Activated CD4-positive, alpha-beta memory T cell treated with anti-CD3 and anti-CD28 coated beads, Interleukin-2, amount 10 ng/mL, durations not matched to agents 7 days and 5 days (primary cell): ENCODE data around the gene ANTXR1. TPM values are rescaled to one million over a fixed set of nuclear protein-coding genes. Genes with fewer than 3 reads are reported as not detected.

ENCODE experiments used
- CTCF ChIA-PET: fragments of 350-600 bp; sonication (Branson Sonifier 250); formaldehyde crosslinking; loops from one replicate; lab custom pipeline; 2021; ENCODE audit warnings: antibody characterized with exemption, inconsistent platforms; lab: Charles Lee
- POLR2A ChIA-PET: fragments of 350-600 bp; sonication (Branson Sonifier 250); formaldehyde crosslinking; loops from one replicate; lab custom pipeline; 2021; ENCODE audit warnings: antibody characterized with exemption; lab: Charles Lee
- DNase-seq: peaks from one replicate; pipeline ENCODE4 v3.0.0-alpha.2; 2020
- H3K27ac Mint-ChIP-seq: one replicate; pipeline ENCODE4 v1.8.0; 2021; ENCODE audit warnings: mild to moderate bottlenecking, mixed read lengths
- H3K27me3 Mint-ChIP-seq: one replicate; pipeline ENCODE4 v1.8.0; 2021; ENCODE audit warnings: mixed read lengths
- H3K36me3 Mint-ChIP-seq: one replicate; pipeline ENCODE4 v1.8.0; 2021; ENCODE audit warnings: low read depth, mixed read lengths
- H3K4me1 Mint-ChIP-seq: one replicate; pipeline ENCODE4 v1.8.0; 2021; ENCODE audit warnings: mixed read lengths
- H3K4me3 Mint-ChIP-seq: one replicate; pipeline ENCODE4 v1.8.0; 2021; ENCODE audit warnings: mild to moderate bottlenecking, mixed read lengths
- H3K9me3 Mint-ChIP-seq: one replicate; pipeline ENCODE4 v1.8.0; 2021; ENCODE audit warnings: mixed read lengths
- total RNA-seq, 2 experiments: library from RNA; stranded (reverse); gene quantifications; one replicate each; pipeline ENCODE4 v1.2.3, GENCODE V29; 2021

The ANTXR1 gene
- total RNA-seq, 2 experiments from 2014 or later: not detected

GRCh38 chr2:69269330-69269729 is 256.4 kb downstream of the ANTXR1 start:
- no peak for DNase-seq
- H3K36me3 Mint-ChIP-seq: no peaks in the 10 kb centered on the region
- peaks cover 36% of the 10 kb centered on the region for H3K27me3 Mint-ChIP-seq
- H3K27ac Mint-ChIP-seq: no peak overlapping the region
- H3K4me1 Mint-ChIP-seq: no peaks in the 10 kb centered on the region
- H3K9me3 Mint-ChIP-seq: no peaks in the 10 kb centered on the region
- ChIA-PET CTCF (no interaction called here), POLR2A (no interaction called here)
- no peak overlapping the region for H3K4me3 Mint-ChIP-seq

DNA sequence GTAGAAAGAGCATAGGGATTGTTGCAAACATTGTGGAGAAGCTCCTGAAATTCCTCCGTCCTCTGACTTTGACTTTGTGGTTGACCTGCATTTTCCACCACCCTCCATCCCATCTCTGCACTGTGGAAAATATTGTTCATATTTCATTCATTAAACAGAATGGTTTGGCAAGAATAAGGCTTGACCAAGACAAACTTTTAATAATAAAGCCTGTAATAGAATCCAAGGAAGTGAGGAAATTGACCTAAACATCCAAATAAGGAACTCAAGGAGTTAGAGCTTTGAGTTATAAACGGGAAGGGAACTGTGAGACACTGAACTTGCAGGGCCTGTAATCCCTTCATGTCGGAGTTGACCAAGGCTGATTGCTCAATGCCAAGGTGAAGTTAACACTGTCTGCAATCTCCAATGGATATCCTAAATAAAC is 258.9 kb downstream of the ANTXR1 start:
- Mint-ChIP-seq H3K36me3 (no peaks in the 10 kb centered on the region), H3K4me3 (no peak overlapping the region), H3K27ac (no peak overlapping the region), H3K9me3 (no peaks in the 10 kb centered on the region), H3K27me3 (peaks cover 46% of the 10 kb centered on the region), H3K4me1 (no peaks in the 10 kb centered on the region)
- ChIA-PET POLR2A (no interaction called here), CTCF (no interaction called here)
- DNase-seq: no peak

DNA sequence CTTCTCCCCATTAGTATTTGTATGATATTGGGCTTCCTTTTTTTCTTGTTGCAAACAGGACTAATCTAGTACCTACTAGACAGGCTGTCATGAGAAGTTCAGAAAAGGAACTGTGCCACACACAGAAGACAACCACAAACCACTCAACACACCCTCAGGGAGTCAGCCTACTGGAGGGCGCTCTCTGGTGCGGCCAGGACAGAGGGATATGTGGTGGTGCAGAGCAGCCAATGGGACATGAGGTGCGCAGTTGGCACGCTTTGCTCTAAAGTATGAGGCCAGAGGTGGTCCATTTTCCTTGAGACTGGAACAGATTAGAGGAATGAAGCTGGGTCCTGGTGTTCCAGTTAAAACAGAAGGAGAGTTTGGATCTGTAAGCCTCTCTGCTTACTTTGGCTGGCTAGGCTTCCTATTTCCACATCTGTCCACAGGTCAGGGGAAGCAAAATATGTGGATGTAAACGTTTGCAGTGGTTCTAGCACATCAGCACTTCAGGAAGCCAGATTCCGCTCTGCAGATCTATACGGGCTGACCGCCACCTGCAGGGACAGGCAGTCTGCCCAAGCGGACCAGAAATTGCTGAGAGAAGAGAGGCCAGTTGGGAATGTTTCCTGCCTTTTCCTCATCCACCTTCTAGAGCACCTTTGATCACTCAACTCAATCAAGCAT is 260.0 kb downstream of the ANTXR1 start:
- Mint-ChIP-seq H3K9me3 (no peaks in the 10 kb centered on the region), H3K4me3 (no peak overlapping the region), H3K4me1 (no peaks in the 10 kb centered on the region), H3K27ac (no peak overlapping the region), H3K36me3 (no peaks in the 10 kb centered on the region), H3K27me3 (peaks cover 46% of the 10 kb centered on the region)
- POLR2A ChIA-PET: no interaction called here
- DNase-seq: no peak
- CTCF ChIA-PET: no interaction called here

GRCh38 chr2:69275490-69275889 is 262.5 kb downstream of the ANTXR1 start:
- H3K4me3 Mint-ChIP-seq: no peak overlapping the region
- no peak for DNase-seq
- H3K36me3 Mint-ChIP-seq: no peaks in the 10 kb centered on the region
- no peaks in the 10 kb centered on the region for H3K9me3 Mint-ChIP-seq
- POLR2A ChIA-PET: no interaction called here
- H3K27ac Mint-ChIP-seq: no peak overlapping the region
- CTCF ChIA-PET: no interaction called here
- no peaks in the 10 kb centered on the region for H3K4me1 Mint-ChIP-seq
- H3K27me3 Mint-ChIP-seq: peaks cover 40% of the 10 kb centered on the region

GRCh38 chr2:69278366-69278765 is 265.4 kb downstream of the ANTXR1 start:
- H3K4me1 Mint-ChIP-seq: no peaks in the 10 kb centered on the region
- POLR2A ChIA-PET: interaction anchor here (0.6 kb wide), 1 partner anchor 1216 kb away, joined by 3 read pairs; no protein-coding TSS in a partner anchor
- H3K4me3 Mint-ChIP-seq: no peak overlapping the region
- no peak for DNase-seq
- CTCF ChIA-PET: no interaction called here
- H3K36me3 Mint-ChIP-seq: no peaks in the 10 kb centered on the region
- no peak overlapping the region for H3K27ac Mint-ChIP-seq
- peaks cover 28% of the 10 kb centered on the region for H3K27me3 Mint-ChIP-seq
- no peaks in the 10 kb centered on the region for H3K9me3 Mint-ChIP-seq

DNA sequence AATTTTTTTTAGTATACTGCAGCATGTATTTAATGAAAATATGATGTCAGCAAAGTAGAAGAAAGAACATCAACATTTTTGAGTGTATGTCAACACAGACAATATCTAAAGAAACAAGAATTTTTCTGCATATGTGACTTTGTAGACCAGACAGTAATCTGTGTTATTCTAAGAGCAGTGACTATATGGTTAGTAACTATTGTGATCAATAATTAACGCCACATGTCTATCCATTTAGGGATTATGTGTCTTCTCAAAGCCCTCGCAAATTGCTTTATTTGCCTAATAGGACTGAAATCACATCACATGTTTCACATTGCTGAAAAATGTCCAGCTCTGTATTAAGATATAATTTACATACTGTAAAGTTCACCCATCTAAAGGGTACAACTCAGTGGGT is 266.2 kb downstream of the ANTXR1 start:
- H3K4me3 Mint-ChIP-seq: no peak overlapping the region
- ChIA-PET POLR2A (no interaction called here), CTCF (interaction anchor here (0.5 kb wide), 1 partner anchor 100 kb away, joined by 4 read pairs; no protein-coding TSS in a partner anchor)
- no peak for DNase-seq
- peaks cover 21% of the 10 kb centered on the region for H3K27me3 Mint-ChIP-seq
- no peak overlapping the region for H3K27ac Mint-ChIP-seq
- no peaks in the 10 kb centered on the region for H3K9me3 Mint-ChIP-seq
- H3K4me1 Mint-ChIP-seq: no peaks in the 10 kb centered on the region
- H3K36me3 Mint-ChIP-seq: no peaks in the 10 kb centered on the region

DNA sequence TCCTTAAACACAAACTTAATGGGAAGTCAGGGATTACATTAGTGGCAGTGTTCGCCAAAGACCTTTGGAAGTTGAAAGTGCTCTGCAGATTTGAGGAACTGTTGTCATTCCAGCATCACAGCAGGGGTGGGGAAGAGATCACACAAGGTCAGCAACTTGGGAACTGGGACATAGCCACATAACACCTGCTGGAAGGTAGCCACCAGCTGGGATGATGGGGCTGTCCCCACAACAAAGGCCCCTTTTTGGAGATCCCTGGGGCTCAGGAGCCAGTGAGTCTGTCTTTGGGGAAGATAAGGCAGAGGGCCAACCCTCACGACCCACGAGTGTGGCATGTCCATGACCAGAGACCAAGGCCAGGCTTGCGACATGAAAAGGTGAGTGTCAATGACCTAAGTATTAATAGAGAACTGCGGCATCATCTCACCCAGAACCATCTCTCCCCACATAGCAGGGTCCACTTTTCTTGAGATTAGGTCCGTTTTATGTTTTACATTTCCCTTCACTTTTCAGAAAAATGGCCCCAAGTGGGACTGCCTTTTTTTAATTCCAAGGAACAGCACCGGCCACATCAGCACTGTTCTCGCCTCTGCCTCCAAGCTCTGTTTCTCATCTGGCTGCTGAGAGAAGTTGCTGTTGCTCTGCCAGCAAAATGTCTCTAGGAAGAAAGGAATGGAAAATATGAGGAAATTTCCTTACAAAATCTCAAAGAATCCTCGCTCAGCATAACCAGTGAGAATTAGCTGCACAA is 267.1 kb downstream of the ANTXR1 start:
- H3K4me3 Mint-ChIP-seq: no peak overlapping the region

DNA sequence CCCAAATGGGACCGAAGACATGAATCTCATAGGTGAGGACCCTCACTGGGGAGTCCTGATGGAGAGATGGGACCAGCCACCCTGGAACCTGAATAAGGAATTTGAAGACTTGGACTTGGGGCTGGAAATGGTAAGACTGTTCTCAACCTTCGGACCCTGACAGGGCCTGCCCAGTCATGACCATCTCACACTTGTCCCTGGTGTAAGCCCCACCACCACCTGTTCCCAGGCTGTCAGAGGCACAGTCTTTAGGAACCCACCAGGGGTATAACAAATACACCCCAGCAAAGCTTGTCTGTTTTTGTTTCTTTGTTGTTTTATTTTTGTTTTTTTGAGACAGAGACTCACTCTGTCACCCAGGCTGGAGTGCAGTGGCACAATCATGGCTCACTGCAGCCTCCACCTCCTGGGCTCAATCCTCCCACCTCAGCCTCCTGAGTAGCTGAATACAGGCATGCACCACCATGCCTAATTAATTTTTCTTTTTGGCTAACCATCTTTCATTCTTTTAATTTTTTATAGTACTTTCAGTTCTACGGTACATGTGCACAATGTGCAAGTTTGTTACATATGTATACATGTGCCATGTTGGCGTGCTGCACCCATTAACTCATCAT is 267.9 kb downstream of the ANTXR1 start:
- ChIA-PET POLR2A (no interaction called here), CTCF (no interaction called here)
- Mint-ChIP-seq H3K9me3 (no peaks in the 10 kb centered on the region), H3K36me3 (no peaks in the 10 kb centered on the region), H3K27ac (no peak overlapping the region), H3K4me1 (no peaks in the 10 kb centered on the region), H3K27me3 (peaks cover 11% of the 10 kb centered on the region), H3K4me3 (no peak overlapping the region)
- DNase-seq: no peak

More for the DNA sequence above, 267.1 kb downstream of the ANTXR1 start:
- no peaks in the 10 kb centered on the region for H3K4me1 Mint-ChIP-seq
- ChIA-PET POLR2A (no interaction called here), CTCF (no interaction called here)
- H3K27me3 Mint-ChIP-seq: peaks cover 17% of the 10 kb centered on the region
- no peaks in the 10 kb centered on the region for H3K36me3 Mint-ChIP-seq
- no peak overlapping the region for H3K27ac Mint-ChIP-seq
- no peak for DNase-seq
- H3K9me3 Mint-ChIP-seq: no peaks in the 10 kb centered on the region

DNA sequence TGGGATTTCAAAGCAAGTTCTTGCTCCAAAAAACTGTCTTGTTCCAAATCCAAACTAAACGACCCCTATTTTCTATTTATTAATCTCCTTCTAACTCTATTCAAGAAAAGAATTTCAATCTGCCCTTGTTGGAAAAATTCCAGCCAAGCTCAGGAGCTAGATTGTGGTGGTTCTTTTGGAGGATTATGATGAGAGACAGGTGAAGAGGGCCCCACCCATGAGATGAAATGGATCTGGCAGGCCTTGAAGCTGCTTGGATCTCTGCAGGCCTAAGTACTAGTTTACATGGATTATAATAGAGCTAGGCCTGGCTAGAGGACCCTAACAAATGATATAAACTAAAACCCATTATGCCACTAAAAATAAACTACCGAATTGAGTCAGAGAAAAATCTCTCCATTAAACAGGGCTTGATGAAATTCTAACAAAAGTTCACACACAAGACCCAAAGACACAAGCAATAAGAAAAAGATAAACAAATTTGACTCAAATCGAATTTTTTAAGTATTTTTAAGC is 272.5 kb downstream of the ANTXR1 start:
- POLR2A ChIA-PET: no interaction called here
- H3K9me3 Mint-ChIP-seq: no peaks in the 10 kb centered on the region
- H3K4me3 Mint-ChIP-seq: no peak overlapping the region
- CTCF ChIA-PET: no interaction called here
- no peaks in the 10 kb centered on the region for H3K36me3 Mint-ChIP-seq
- peaks cover 12% of the 10 kb centered on the region for H3K27me3 Mint-ChIP-seq
- H3K27ac Mint-ChIP-seq: no peak overlapping the region
- DNase-seq: no peak
- H3K4me1 Mint-ChIP-seq: no peaks in the 10 kb centered on the region

DNA sequence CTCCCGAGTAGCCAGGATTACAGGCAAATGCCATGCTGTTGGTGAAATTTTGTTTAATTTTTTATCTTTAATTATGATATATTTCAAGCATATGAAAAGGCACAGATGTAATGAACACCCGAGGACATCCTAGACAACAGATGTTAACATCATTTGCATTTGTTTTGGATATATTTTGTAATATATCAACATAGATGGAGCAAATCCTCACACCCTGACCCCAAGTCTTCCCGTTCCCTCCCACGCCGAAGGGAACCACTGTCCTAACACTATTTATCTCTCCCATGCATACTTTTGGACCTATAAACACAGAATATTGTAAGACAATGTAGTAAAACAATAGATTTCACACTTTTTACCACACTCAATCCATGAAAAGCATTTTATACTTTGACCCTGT is 274.6 kb downstream of the ANTXR1 start:
- CTCF ChIA-PET: no interaction called here
- Mint-ChIP-seq H3K27ac (no peak overlapping the region), H3K4me3 (no peak overlapping the region), H3K27me3 (peaks cover 19% of the 10 kb centered on the region), H3K36me3 (no peaks in the 10 kb centered on the region), H3K4me1 (no peaks in the 10 kb centered on the region), H3K9me3 (no peaks in the 10 kb centered on the region)
- DNase-seq: no peak
- POLR2A ChIA-PET: no interaction called here

- CTCF ChIA-PET: no interaction called here
- POLR2A ChIA-PET: no interaction called here
- H3K9me3 Mint-ChIP-seq: no peaks in the 10 kb centered on the region
Measured at GRCh38 chr2:69288429-69288828, 275.4 kb downstream of the ANTXR1 start.

DNA sequence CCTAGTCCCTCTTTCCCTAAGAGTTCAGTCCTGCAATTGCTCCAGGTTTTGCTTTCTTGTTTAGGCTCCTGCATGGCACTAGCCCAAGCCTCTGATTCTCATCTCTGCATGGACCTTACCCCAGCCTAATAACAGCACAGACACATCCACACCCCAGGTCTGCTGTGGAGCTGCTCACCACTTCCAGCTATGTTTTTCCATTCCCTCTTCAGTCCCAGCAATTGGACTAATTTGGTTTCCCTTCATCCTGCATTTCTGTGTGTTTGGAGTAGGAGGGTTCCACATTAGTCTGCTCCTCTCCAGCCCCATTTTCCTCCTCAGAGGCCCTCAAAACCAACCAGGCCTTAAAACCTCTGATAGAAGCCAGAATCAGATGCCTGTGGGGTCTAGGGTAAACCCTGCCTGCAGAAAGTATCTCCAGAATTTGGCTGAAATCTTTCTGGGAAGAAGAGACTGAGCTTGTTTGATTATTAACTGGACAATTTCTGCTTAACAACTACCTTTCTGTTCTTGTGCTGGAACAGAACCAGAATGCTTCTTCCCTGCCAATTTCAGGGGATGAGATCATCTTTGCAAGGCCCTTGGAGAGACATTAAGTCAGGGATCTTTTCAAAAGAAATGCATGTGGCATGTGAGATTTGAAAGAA is 278.1 kb downstream of the ANTXR1 start:
- no peaks in the 10 kb centered on the region for H3K36me3 Mint-ChIP-seq
- CTCF ChIA-PET: no interaction called here
- H3K9me3 Mint-ChIP-seq: no peaks in the 10 kb centered on the region
- H3K4me3 Mint-ChIP-seq: no peak overlapping the region
- no peak overlapping the region for H3K27ac Mint-ChIP-seq
- peaks cover 22% of the 10 kb centered on the region for H3K27me3 Mint-ChIP-seq
- no peaks in the 10 kb centered on the region for H3K4me1 Mint-ChIP-seq
- POLR2A ChIA-PET: no interaction called here
- DNase-seq: no peak

More at GRCh38 chr2:69288429-69288828, 275.4 kb downstream of the ANTXR1 start:
- no peak overlapping the region for H3K4me3 Mint-ChIP-seq
- H3K27me3 Mint-ChIP-seq: peaks cover 19% of the 10 kb centered on the region
- no peak for DNase-seq
- no peak overlapping the region for H3K27ac Mint-ChIP-seq
- no peaks in the 10 kb centered on the region for H3K36me3 Mint-ChIP-seq
- no peaks in the 10 kb centered on the region for H3K4me1 Mint-ChIP-seq

GRCh38 chr2:69291721-69292120 is 278.7 kb downstream of the ANTXR1 start:
- ChIA-PET CTCF (no interaction called here), POLR2A (no interaction called here)
- H3K4me1 Mint-ChIP-seq: no peaks in the 10 kb centered on the region
- no peak overlapping the region for H3K27ac Mint-ChIP-seq
- no peaks in the 10 kb centered on the region for H3K36me3 Mint-ChIP-seq
- peaks cover 25% of the 10 kb centered on the region for H3K27me3 Mint-ChIP-seq
- no peak for DNase-seq
- H3K9me3 Mint-ChIP-seq: no peaks in the 10 kb centered on the region
- H3K4me3 Mint-ChIP-seq: no peak overlapping the region
